ENCODE data around the gene ROCK2.

DNA sequence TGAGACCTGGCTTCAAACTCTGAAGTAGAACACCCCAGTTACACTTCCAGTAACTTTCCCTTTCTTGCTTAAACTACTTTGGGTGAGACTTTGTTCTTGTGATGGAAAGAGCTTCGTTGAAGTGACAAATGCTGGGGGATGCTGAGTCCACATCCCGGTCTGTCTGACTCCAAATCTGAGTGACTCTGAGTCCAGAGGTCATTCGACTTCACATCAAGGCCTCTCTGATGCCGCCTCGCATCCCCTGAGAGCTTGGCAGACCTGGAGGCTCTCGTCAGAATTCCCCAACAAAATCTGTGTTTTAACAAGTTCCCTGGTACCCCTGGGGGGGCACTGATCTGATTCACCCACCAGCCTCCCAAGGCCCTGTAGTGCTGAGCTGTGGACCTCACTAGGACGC lies 31.6 kb upstream of the ROCK2 start:
- TF ChIP-seq, protein P1, sequence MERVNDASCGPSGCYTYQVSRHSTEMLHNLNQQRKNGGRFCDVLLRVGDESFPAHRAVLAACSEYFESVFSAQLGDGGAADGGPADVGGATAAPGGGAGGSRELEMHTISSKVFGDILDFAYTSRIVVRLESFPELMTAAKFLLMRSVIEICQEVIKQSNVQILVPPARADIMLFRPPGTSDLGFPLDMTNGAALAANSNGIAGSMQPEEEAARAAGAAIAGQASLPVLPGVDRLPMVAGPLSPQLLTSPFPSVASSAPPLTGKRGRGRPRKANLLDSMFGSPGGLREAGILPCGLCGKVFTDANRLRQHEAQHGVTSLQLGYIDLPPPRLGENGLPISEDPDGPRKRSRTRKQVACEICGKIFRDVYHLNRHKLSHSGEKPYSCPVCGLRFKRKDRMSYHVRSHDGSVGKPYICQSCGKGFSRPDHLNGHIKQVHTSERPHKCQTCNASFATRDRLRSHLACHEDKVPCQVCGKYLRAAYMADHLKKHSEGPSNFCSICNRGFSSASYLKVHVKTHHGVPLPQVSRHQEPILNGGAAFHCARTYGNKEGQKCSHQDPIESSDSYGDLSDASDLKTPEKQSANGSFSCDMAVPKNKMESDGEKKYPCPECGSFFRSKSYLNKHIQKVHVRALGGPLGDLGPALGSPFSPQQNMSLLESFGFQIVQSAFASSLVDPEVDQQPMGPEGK (CRISPR knock-in tag; IDR thresholded peaks at IDR 0.05), result no peak
- TF ChIP-seq SP1 (IDR thresholded peaks at IDR 0.05) (no peak), SP1 (CRISPR knock-in tag; IDR thresholded peaks at IDR 0.05) (no peak)

Measured in HepG2 (cell line).